ENCODE data around the gene JMY.

- TF ChIP-seq, protein P1, sequence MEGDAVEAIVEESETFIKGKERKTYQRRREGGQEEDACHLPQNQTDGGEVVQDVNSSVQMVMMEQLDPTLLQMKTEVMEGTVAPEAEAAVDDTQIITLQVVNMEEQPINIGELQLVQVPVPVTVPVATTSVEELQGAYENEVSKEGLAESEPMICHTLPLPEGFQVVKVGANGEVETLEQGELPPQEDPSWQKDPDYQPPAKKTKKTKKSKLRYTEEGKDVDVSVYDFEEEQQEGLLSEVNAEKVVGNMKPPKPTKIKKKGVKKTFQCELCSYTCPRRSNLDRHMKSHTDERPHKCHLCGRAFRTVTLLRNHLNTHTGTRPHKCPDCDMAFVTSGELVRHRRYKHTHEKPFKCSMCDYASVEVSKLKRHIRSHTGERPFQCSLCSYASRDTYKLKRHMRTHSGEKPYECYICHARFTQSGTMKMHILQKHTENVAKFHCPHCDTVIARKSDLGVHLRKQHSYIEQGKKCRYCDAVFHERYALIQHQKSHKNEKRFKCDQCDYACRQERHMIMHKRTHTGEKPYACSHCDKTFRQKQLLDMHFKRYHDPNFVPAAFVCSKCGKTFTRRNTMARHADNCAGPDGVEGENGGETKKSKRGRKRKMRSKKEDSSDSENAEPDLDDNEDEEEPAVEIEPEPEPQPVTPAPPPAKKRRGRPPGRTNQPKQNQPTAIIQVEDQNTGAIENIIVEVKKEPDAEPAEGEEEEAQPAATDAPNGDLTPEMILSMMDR (IDR thresholded peaks at IDR 0.05): no peak
- TF ChIP-seq RAD21 (IDR thresholded peaks at IDR 0.05; ENCODE audit: low read length): no peak
- TF ChIP-seq, protein P2, sequence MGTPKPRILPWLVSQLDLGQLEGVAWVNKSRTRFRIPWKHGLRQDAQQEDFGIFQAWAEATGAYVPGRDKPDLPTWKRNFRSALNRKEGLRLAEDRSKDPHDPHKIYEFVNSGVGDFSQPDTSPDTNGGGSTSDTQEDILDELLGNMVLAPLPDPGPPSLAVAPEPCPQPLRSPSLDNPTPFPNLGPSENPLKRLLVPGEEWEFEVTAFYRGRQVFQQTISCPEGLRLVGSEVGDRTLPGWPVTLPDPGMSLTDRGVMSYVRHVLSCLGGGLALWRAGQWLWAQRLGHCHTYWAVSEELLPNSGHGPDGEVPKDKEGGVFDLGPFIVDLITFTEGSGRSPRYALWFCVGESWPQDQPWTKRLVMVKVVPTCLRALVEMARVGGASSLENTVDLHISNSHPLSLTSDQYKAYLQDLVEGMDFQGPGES (IDR thresholded peaks at IDR 0.05; ENCODE audit: low read depth, low read length): no peak
- TF ChIP-seq TAF1 (IDR thresholded peaks at IDR 0.05; ENCODE audit: borderline replicate concordance, low read depth, low read length): no peak
- TF ChIP-seq EZH2phosphoT487 (IDR thresholded peaks at IDR 0.05; ENCODE audit: borderline replicate concordance, low read depth): no peak
- no peak for TF ChIP-seq RFX5 (IDR thresholded peaks at IDR 0.05; ENCODE audit: low read length)
- no peak for TF ChIP-seq JUND (IDR thresholded peaks at IDR 0.05)
- TF ChIP-seq CHD2 (IDR thresholded peaks at IDR 0.05; ENCODE audit: low read length, partially characterized antibody): no peak
- no peak for TF ChIP-seq YY1 (IDR thresholded peaks at IDR 0.05; ENCODE audit: low read depth)
These were observed 11.5 kb upstream of the JMY start for GRCh38 chr5:79224286-79224984.
